GM19240 (cell line): ENCODE data around the gene KNL1.
"Not testable (repeated sequence)": the region's sequence is repeated elsewhere in the genome, so short reads cannot be mapped to it uniquely, and the experiment has no call there.

Experiments used
- DNase-seq: peaks from one replicate; pipeline ENCODE4 v3.0.0; 2011; ENCODE audit warnings: low spot score; ENCODE audit not compliant: insufficient read length

The KNL1 gene

GRCh38 chr15:40593588-40594428 lies at the start of gene KNL1:
Gene KNL1, plus strand, starts transcription at chr15:40594249. Its CDS starts 8,683 bp downstream, at chr15:40602932.
- peak; percentile 59 for DNase-seq

- no peak for DNase-seq
Measured at GRCh38 chr15:40545457-40545856, 48.6 kb upstream of the KNL1 start.

- no peak for DNase-seq
Measured at GRCh38 chr15:40548610-40549009, 45.4 kb upstream of the KNL1 start.

- DNase-seq: no peak
Measured at GRCh38 chr15:40549894-40550293, 44.2 kb upstream of the KNL1 start.

- peak; percentile 48 for DNase-seq
Measured at GRCh38 chr15:40550341-40551037, 43.6 kb upstream of the KNL1 start.

- DNase-seq: no peak
Measured at GRCh38 chr15:40554161-40554525, 39.9 kb upstream of the KNL1 start.

- no peak for DNase-seq
Measured at GRCh38 chr15:40555876-40556275, 38.2 kb upstream of the KNL1 start.

GRCh38 chr15:40558952-40559742 lies 34.9 kb upstream of the KNL1 start:
- no peak for DNase-seq

- no peak for DNase-seq
Measured at GRCh38 chr15:40562691-40563090, 31.4 kb upstream of the KNL1 start.

- no peak for DNase-seq
Measured at GRCh38 chr15:40563426-40563825, 30.6 kb upstream of the KNL1 start.

GRCh38 chr15:40564591-40565332 lies 29.3 kb upstream of the KNL1 start, which contains the start of gene CCDC32:
Gene CCDC32, minus strand, starts transcription at chr15:40565042. Its CDS starts 2,027 bp downstream, at chr15:40563015.
- DNase-seq: peak; percentile 95

- DNase-seq: no peak
Measured at GRCh38 chr15:40565333-40566238, 28.5 kb upstream of the KNL1 start.

GRCh38 chr15:40567111-40567510 lies 26.9 kb upstream of the KNL1 start:
- no peak for DNase-seq

- DNase-seq: peak; percentile 76
Measured at GRCh38 chr15:40569129-40569953, 24.7 kb upstream of the KNL1 start, which contains the start of gene RPUSD2. Gene RPUSD2, plus strand, starts transcription at chr15:40569299. Its CDS starts 39 bp downstream, at chr15:40569338.

GRCh38 chr15:40575113-40575512 lies 18.9 kb upstream of the KNL1 start:
- no peak for DNase-seq

- DNase-seq: not testable (repeated sequence)
Measured at GRCh38 chr15:40576914-40577313, 17.1 kb upstream of the KNL1 start.

GRCh38 chr15:40578892-40579291 lies 15.2 kb upstream of the KNL1 start:
- no peak for DNase-seq

- DNase-seq: not testable (repeated sequence)
Measured at GRCh38 chr15:40581796-40582195, 12.3 kb upstream of the KNL1 start.

GRCh38 chr15:40582726-40583246 lies 11.3 kb upstream of the KNL1 start:
- no peak for DNase-seq
